Germinal center (tissue), 1 donor: Measurements from ENCODE around the gene ZNF334.

Experiments used
- DNase-seq: peaks from one replicate; pipeline ENCODE4 v3.0.0; 2012; ENCODE audit warnings: mixed read lengths, low spot score

ZNF334 gene

DNA sequence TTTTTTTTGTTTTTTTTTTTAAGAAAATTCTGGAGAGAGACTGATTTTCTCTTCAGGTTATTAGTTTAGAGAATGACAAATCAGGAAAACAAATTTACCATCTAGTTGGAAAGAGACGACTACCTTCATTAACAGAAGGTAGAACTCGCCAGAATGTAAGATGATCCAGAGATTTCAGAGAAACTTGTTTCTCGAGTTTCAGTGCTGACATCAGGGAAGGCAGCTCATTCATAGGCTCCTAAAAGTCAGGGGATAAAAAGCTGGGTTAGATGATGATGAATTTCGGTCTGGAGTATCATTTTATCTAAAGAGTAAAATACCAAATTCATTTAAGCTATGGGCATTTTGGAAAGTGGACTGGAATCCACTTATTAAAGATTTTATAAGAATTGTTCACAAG is 27.9 kb downstream of the ZNF334 start:
- DNase-seq: no peak

- DNase-seq: no peak
Measured at GRCh38 chr20:46484954-46485353, 28.4 kb downstream of the ZNF334 start.

DNA sequence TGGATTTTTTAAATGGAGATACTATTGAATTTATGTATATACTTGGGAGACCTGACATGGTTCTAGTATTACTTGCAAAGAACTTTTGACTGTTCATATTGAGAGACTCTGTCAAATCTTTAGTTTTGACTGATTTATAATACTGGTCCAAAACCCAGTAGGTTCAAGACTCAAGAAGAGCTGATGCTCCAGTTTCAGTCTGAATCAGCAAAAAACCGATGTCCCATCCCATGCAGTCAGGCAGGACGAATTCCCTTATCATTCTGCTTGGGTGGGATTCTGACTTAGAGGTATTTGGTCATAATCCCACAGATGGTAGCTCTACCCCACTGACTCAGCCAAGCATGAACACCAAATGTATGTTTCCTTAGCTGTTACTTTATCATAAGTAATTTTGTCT is 29.5 kb downstream of the ZNF334 start:
- DNase-seq: no peak

DNA sequence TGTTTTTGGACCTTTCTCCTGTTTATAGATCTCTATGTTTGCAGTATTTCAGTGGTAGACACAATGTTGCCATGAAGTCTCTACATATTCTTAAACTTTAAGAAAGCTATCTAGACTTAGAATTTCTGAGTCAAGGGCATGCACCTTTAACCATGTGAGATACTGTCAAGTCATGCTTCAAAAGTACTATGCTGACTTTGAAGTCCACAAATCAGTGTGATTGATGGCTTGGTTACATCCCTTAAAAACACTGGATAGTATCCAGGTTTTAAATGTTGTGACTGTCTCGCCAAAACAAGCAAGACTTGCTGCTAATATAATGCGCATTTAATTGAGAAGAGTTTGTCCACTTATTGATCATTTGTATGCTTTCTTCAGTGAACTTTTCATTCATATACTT is 30.5 kb downstream of the ZNF334 start:
- DNase-seq: no peak

DNA sequence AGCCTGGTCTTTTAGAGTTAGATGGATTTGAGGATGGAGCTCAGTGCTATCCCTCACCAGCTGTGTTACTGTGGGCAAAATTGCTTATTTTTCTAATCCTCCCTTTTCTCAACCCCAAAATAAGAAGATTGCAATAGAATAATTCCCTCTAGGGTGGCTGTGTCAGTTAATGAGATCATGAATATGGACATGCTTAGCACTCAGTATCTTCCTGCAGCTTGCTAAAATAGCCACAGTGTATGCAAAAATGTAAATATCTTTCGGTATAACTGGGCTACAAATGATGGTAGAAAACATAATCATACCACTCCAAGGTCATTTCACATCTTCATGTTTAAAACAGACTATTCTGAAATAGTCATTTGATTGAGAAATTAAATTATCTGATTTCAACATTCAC is 35.7 kb downstream of the ZNF334 start:
- DNase-seq: no peak

DNA sequence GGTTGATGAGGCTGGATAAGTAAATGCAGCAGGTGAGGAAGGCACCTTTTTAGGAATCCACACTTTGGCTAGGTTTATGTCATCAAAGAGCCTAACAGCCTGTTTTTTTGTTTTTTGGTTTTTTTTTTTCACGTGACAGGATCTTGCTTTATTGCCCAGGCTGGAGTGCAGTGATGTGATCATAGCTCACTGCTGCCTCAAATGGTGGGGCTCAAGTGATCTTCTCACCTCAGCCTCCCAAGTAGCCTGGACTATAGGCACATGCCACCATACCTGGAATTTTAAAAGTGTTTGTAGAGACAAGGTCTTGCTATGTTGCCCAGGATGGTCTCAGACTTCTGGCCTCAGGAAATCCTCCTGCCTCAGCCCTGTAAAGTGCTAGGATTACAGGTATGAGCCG is 36.1 kb downstream of the ZNF334 start:
- DNase-seq: no peak

- no peak for DNase-seq
Measured at GRCh38 chr20:46468508-46468907, 44.9 kb downstream of the ZNF334 start.

GRCh38 chr20:46464451-46464850 is 48.9 kb downstream of the ZNF334 start:
- no peak for DNase-seq

DNA sequence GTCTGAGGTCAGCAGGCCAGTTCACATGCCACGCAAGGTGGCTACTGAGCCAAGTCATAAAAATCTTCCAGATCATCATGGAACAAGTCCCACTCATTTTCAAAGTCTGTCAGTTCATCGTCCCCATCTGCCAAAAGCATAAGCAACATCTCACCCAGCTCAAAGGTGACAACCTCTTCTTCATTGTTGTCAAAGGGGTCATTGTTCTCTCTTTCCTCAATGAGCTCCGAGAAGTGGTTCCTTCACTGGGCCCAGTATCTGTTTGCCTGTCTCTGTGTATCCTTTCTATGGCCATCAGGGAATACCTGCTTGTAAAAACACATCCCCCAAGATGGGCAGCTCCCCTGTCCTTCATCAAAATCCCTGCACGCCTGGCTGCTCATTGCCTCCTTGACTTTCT is 49.5 kb downstream of the ZNF334 start:
- no peak for DNase-seq

- DNase-seq: no peak
Measured at GRCh38 chr20:46461808-46462207, 51.6 kb downstream of the ZNF334 start.

GRCh38 chr20:46458866-46459750 is 54.3 kb downstream of the ZNF334 start:
- DNase-seq: no peak

DNA sequence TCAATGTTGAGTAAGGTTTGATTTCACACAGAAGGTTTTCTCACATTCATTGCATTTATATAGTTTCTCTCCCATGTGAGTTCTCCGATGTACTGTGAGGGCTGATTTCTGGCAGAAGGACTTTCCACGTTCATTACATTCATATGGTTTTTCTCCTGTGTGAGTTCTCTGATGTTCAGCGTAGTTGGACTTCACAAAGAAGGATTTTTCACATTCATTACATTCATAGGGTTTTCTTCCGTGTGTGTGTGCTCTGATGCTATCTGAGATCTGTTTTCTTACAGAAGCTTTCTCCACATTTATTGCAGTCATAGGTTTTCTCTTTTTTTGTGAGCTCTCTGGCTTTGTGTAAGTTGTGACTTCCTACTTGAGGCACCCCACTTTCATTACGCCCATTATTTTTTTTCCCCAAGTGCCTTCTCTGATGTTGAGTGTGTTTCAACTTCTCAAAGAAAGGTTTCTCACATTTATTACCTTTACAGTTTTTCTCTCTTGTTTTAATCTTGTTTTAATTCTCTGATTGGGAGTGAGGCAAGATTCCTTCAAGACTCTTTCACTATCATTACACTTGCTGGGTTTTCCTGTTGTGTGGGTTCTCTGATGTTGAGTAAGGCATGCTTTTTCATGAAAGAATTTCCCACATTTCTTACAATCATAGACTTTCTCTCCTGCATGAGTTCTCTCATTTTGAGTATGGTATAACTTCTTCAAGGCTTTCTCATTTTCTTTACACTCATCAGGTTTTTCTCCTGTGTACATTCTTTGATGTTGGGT is 56.9 kb downstream of the ZNF334 start:
- no peak for DNase-seq

GRCh38 chr20:46455729-46456128 is 57.6 kb downstream of the ZNF334 start:
- no peak for DNase-seq
